ENCODE data around the gene TCEANC.

The TCEANC gene

GRCh38 chrX:13684361-13684760 is 31.4 kb downstream of the TCEANC start:
- DNase-seq (ENCODE audit: low read depth), result no peak
- H3K4me3 ChIP-seq (ENCODE audit: low read depth, low read length), result no peak overlapping the region
- no peak for TF ChIP-seq CTCF (IDR thresholded peaks at IDR 0.05; ENCODE audit: control insufficient read depth, extremely low read depth, insufficient read depth)

GRCh38 chrX:13685126-13685763 is 32.3 kb downstream of the TCEANC start:
- no peak overlapping the region for H3K4me3 ChIP-seq (ENCODE audit: low read depth, low read length)
- no peak for DNase-seq (ENCODE audit: low read depth)
- TF ChIP-seq CTCF (IDR thresholded peaks at IDR 0.05; ENCODE audit: control insufficient read depth, extremely low read depth, insufficient read depth), result no peak

GRCh38 chrX:13687203-13687602 is 34.3 kb downstream of the TCEANC start:
- H3K4me3 ChIP-seq (ENCODE audit: low read depth, low read length), result no peak overlapping the region
- no peak for DNase-seq (ENCODE audit: low read depth)
- no peak for TF ChIP-seq CTCF (IDR thresholded peaks at IDR 0.05; ENCODE audit: control insufficient read depth, extremely low read depth, insufficient read depth)

GRCh38 chrX:13688384-13688957 is 35.5 kb downstream of the TCEANC start:
- no peak for TF ChIP-seq CTCF (IDR thresholded peaks at IDR 0.05; ENCODE audit: control insufficient read depth, extremely low read depth, insufficient read depth)
- no peak for DNase-seq (ENCODE audit: low read depth)
- peak overlapping the region; percentile 83 for H3K4me3 ChIP-seq (ENCODE audit: low read depth, low read length)

GRCh38 chrX:13688958-13689740 is 36.2 kb downstream of the TCEANC start, which contains the start of gene RAB9A:
TSS of gene RAB9A (plus strand) at chrX:13689128. CDS start at chrX:13708747, 19,619 bp downstream.
- DNase-seq (ENCODE audit: low read depth), result peak; percentile 23
- no peak for TF ChIP-seq CTCF (IDR thresholded peaks at IDR 0.05; ENCODE audit: control insufficient read depth, extremely low read depth, insufficient read depth)
- peak within 1 kb of the TSS; percentile 83 for H3K4me3 ChIP-seq (ENCODE audit: low read depth, low read length)

- DNase-seq (ENCODE audit: low read depth), result no peak
- no peak for TF ChIP-seq CTCF (IDR thresholded peaks at IDR 0.05; ENCODE audit: control insufficient read depth, extremely low read depth, insufficient read depth)
- H3K4me3 ChIP-seq (ENCODE audit: low read depth, low read length), result peak overlapping the region; percentile 83
Observed at GRCh38 chrX:13689741-13690211, 36.8 kb downstream of the TCEANC start.

Measured in LNCaP clone FGC (cell line).